A549 (cell line): ENCODE results near the gene FKBP3. TPM values are rescaled to one million over a fixed set of nuclear protein-coding genes. Genes with fewer than 3 reads are reported as not detected.
"Not testable (repeated sequence)": the region's sequence is repeated elsewhere in the genome, so short reads cannot be mapped to it uniquely, and the experiment has no call there.

Source experiments
- ATAC-seq, 2 experiments: fragments of 200-7000 bp in 1 of 2; fragments of >200 bp in 1 of 2; cut with Nextera tagmentation in 1 of 2; cut with Tn5 transposase in 1 of 2; 3 replicates each; pipeline versions ENCODE4 v1.8.0 to v1.9.1; 2018 to 2020; ENCODE audit warnings: mild to moderate bottlenecking in 1 of 2, moderate library complexity in 1 of 2
- CTCF ChIA-PET: fragments of 300-600 bp; sonication (Branson Sonifier 250); formaldehyde crosslinking; extraction: SDS; loops from one replicate; lab custom pipeline; 2021; ENCODE audit warnings: antibody characterized with exemption, inconsistent platforms; lab: Yijun Ruan, JAX
- POLR2A ChIA-PET: fragments of 350-600 bp; formaldehyde crosslinking; extraction: SDS; loops from one replicate; lab custom pipeline; 2021; ENCODE audit warnings: antibody characterized with exemption, inconsistent platforms; lab: Yijun Ruan, JAX
- DNase-seq, 2 experiments: peaks; one replicate each; pipeline versions ENCODE4 v3.0.0 to v3.0.0-alpha.2; 2011 to 2016; ENCODE audit warnings: low read depth in 1 of 2, low spot score in 1 of 2
- FAIRE-seq: peaks from 2 replicates; lab custom pipeline; 2011; peaks lifted over from hg19 to GRCh38; lab: Jason Lieb, UNC
- H3K27ac ChIP-seq, 2 experiments: fragments of >200 bp; sonication (Bioruptor Twin); formaldehyde crosslinking; 3 replicates each; pipeline ENCODE4 v1.5.1; 2016 to 2017
- H3K4me1 ChIP-seq: fragments of >200 bp; sonication (Bioruptor Twin); formaldehyde crosslinking; 3 replicates; pipeline ENCODE4 v1.6.1; 2016
- H3K4me2 ChIP-seq: fragments of >200 bp; sonication (Bioruptor Twin); formaldehyde crosslinking; 3 replicates; pipeline ENCODE4 v1.6.1; 2016
- H3K4me3 ChIP-seq: fragments of >200 bp; sonication (Bioruptor Twin); formaldehyde crosslinking; 3 replicates; pipeline ENCODE4 v1.5.1; 2016
- H3K9me3 ChIP-seq: fragments of >200 bp; sonication (Bioruptor Twin); formaldehyde crosslinking; 3 replicates; pipeline ENCODE4 v1.6.1; 2016
- CHD2 ChIP-seq: fragments of 150-350 bp; IDR thresholded peaks from 2 replicates; pipeline ENCODE4 v1.6.1; 2014; ENCODE audit warnings: low read length; ENCODE audit not compliant: partially characterized antibody
- E2F6 ChIP-seq: IDR thresholded peaks from 2 replicates; pipeline ENCODE4 v1.6.1; 2012; ENCODE audit warnings: low read depth, borderline replicate concordance
- EHF ChIP-seq: fragments of 250-450 bp; sonication (Bioruptor Pico); IDR thresholded peaks from 2 replicates; pipeline ENCODE4 v1.5.0; 2020; ENCODE audit warnings: mild to moderate bottlenecking
- FOSL2 ChIP-seq, 2 experiments: fragments of 450-650 bp in 1 of 2; fragments of >200 bp in 1 of 2; sonication (Bioruptor Twin) in 1 of 2; formaldehyde crosslinking; IDR thresholded peaks; 2 replicates each; pipeline versions ENCODE4 v1.5.0 to v1.6.1; 2016 to 2020; ENCODE audit warnings: mild to moderate bottlenecking in 1 of 2, moderate library complexity in 1 of 2
- GATA3 ChIP-seq: IDR thresholded peaks from 2 replicates; pipeline ENCODE4 v1.6.1; 2012; ENCODE audit warnings: borderline replicate concordance
- HDAC2 ChIP-seq: fragments of 200-600 bp; sonication (generic); IDR thresholded peaks from 2 replicates; pipeline ENCODE4 v1.6.1; 2016
- HES2 ChIP-seq: fragments of >200 bp; sonication (Bioruptor Twin); formaldehyde crosslinking; IDR thresholded peaks from 2 replicates; pipeline ENCODE4 v1.6.1; 2016
- HOXB13 ChIP-seq: fragments of 250-450 bp; sonication (Bioruptor Pico); IDR thresholded peaks from 2 replicates; pipeline ENCODE4 v1.5.0; 2020; ENCODE audit warnings: low read depth, mild to moderate bottlenecking, moderate library complexity
- JUN ChIP-seq, 2 experiments: fragments of >200 bp; sonication (Bioruptor Twin); formaldehyde crosslinking; IDR thresholded peaks; 2 replicates in 1 of 2; 3 replicates in 1 of 2; pipeline ENCODE4 v1.6.1; 2016 to 2017
- KDM1A ChIP-seq: fragments of 200-600 bp; sonication (generic); IDR thresholded peaks from 2 replicates; pipeline ENCODE4 v1.6.1; 2016; ENCODE audit warnings: low read depth, mild to moderate bottlenecking
- KDM5A ChIP-seq: fragments of 200-600 bp; sonication (generic); IDR thresholded peaks from 2 replicates; pipeline ENCODE4 v1.6.1; 2016; ENCODE audit warnings: antibody characterized with exemption, mild to moderate bottlenecking
- MAX ChIP-seq: IDR thresholded peaks from 2 replicates; pipeline ENCODE4 v1.6.1; 2012
- NFE2L2 ChIP-seq: fragments of 150-350 bp; conservative IDR thresholded peaks from 2 replicates; pipeline ENCODE4 v1.6.1; 2014; ENCODE audit warnings: low read length
- NPAS2 ChIP-seq: fragments of 250-450 bp; sonication (Bioruptor Pico); IDR thresholded peaks from 2 replicates; pipeline ENCODE4 v1.8.0; 2022; ENCODE audit warnings: mild to moderate bottlenecking, moderate library complexity, borderline replicate concordance
- PHF8 ChIP-seq: fragments of 200-600 bp; sonication (generic); IDR thresholded peaks from 2 replicates; pipeline ENCODE4 v1.6.1; 2016; ENCODE audit warnings: low read depth, mild to moderate bottlenecking, antibody characterized with exemption, moderate library complexity, borderline replicate concordance
- RAD21 ChIP-seq, 2 experiments: fragments of >200 bp in 1 of 2; sonication (Bioruptor Twin) in 1 of 2; formaldehyde crosslinking in 1 of 2; IDR thresholded peaks in 1 of 2; conservative IDR thresholded peaks in 1 of 2; 2 replicates in 1 of 2; 3 replicates in 1 of 2; pipeline ENCODE4 v1.6.1; 2012 to 2018; ENCODE audit warnings: inconsistent platforms in 1 of 2
- RARB ChIP-seq: fragments of 250-450 bp; sonication (Bioruptor Pico); IDR thresholded peaks from 2 replicates; pipeline ENCODE4 v1.8.0; 2021; ENCODE audit warnings: mild to moderate bottlenecking, moderate library complexity
- RCOR1 ChIP-seq: fragments of 150-350 bp; IDR thresholded peaks from 2 replicates; pipeline ENCODE4 v1.6.1; 2014; ENCODE audit warnings: antibody characterized with exemption, low read length, low read depth
- SMC3 ChIP-seq: fragments of >200 bp; sonication (Bioruptor Twin); formaldehyde crosslinking; IDR thresholded peaks from 3 replicates; pipeline ENCODE4 v1.6.1; 2018; ENCODE audit warnings: inconsistent platforms
- TFCP2L1 ChIP-seq: fragments of 250-450 bp; sonication (Bioruptor Pico); IDR thresholded peaks from 2 replicates; pipeline ENCODE4 v1.5.0; 2021; ENCODE audit warnings: mild to moderate bottlenecking
- ZC3H11A ChIP-seq: fragments of 450-650 bp; IDR thresholded peaks from 2 replicates; pipeline ENCODE4 v1.6.1; 2014; ENCODE audit warnings: antibody characterized with exemption, mild to moderate bottlenecking
- ZNF302 ChIP-seq: fragments of 250-450 bp; sonication (Bioruptor Pico); IDR thresholded peaks from 2 replicates; pipeline ENCODE4 v1.9.0; 2021; ENCODE audit warnings: inconsistent platforms, mild to moderate bottlenecking, moderate library complexity
- WGBS: methylation state at CpG from one replicate; pipeline ENCODE4 v1.1.6; 2017; ENCODE audit errors: missing lambda C conversion rate; 5-methylcytosine and 5-hydroxymethylcytosine counted together
- polyA plus RNA-seq, 4 experiments: library from polyadenylated mRNA; depleted of rRNA in 3 of 4; stranded (reverse); fragments of >200 nt; fragmentation: RNase III in 1 of 4; extraction: RNeasy Plus Mini Kit Qiagen cat#74134 plus additional on column Dnase treatment in 1 of 4; gene quantifications; 2 replicates in 3 of 4; 3 replicates in 1 of 4; pipeline ENCODE4 v1.2.3, GENCODE V29; 2011 to 2017

The FKBP3 gene
- polyA plus RNA-seq, 2 of the 4 experiments (the other 2 are of a cell fraction) = 158 to 202 TPM

- ATAC-seq (no peak), FAIRE-seq (no peak), DNase-seq (peak in 1 of 2 experiments; percentile 4)
- Histone ChIP-seq H3K4me3 (no peak overlapping the region), H3K4me1 (peaks cover 35% of the 10 kb centered on the region), H3K9me3 (no peaks in the 10 kb centered on the region), H3K27ac (peak overlapping the region; percentile 1 to 27; a peak in 3 of 6 replicates), H3K4me2 (peak overlapping the region; percentile 80)
- CTCF ChIA-PET = no interaction called here
- 28% methylated on average over 2 of the region's 2 CpGs for WGBS
- POLR2A ChIA-PET = no interaction called here
- TF ChIP-seq NFE2L2 (no peak), CHD2 (no peak), MAX (no peak), KDM1A (no peak), SMC3 (no peak), E2F6 (no peak), FOSL2 (IDR thresholded peaks at IDR 0.05) (no peak), FOSL2 (CRISPR knock-in tag; IDR thresholded peaks at IDR 0.05) (no peak), NPAS2 (CRISPR knock-in tag) (no peak), RAD21 (conservative IDR thresholded peaks at IDR 0.05 in 1 of 2, IDR thresholded peaks at IDR 0.05 in 1 of 2) (no peak), HOXB13 (CRISPR knock-in tag) (no peak), RCOR1 (no peak), HES2 (no peak), RARB (CRISPR knock-in tag) (no peak), EHF (no peak), TFCP2L1 (no peak)
Measured at GRCh38 chr14:45082420-45082819, 51.9 kb downstream of the FKBP3 start.

- 86% methylated on average over 3 of the region's 3 CpGs for WGBS
- DNase-seq = peak in 1 of 2 experiments; percentile 4
- H3K4me3 ChIP-seq, H3K4me2 ChIP-seq, ATAC-seq, FAIRE-seq, CTCF ChIA-PET, H3K27ac ChIP-seq, POLR2A ChIA-PET, H3K9me3 ChIP-seq: not testable (repeated sequence)
- peaks cover 22% of the 10 kb centered on the region for H3K4me1 ChIP-seq
Measured at GRCh38 chr14:45081096-45081495, 53.2 kb downstream of the FKBP3 start.

GRCh38 chr14:45080416-45080968, 53.8 kb downstream of the FKBP3 start:
- H3K27ac ChIP-seq, H3K9me3 ChIP-seq, ATAC-seq, DNase-seq, CTCF ChIA-PET, FAIRE-seq, H3K4me2 ChIP-seq, POLR2A ChIA-PET, H3K4me3 ChIP-seq: not testable (repeated sequence)
- H3K4me1 ChIP-seq = peaks cover 16% of the 10 kb centered on the region
- WGBS = 94% methylated on average over 21 of the region's 40 CpGs

- DNase-seq = no peak
Measured at GRCh38 chr14:45078323-45078722, 56.0 kb downstream of the FKBP3 start.

More at GRCh38 chr14:45078323-45078722, 56.0 kb downstream of the FKBP3 start:
- no peak for FAIRE-seq
- TF ChIP-seq HDAC2 (no peak), CHD2 (no peak), ZC3H11A (no peak), PHF8 (no peak), NPAS2 (CRISPR knock-in tag) (no peak), KDM1A (no peak), ZNF302 (CRISPR knock-in tag) (no peak), JUN (IDR thresholded peaks at IDR 0.05) (no peak), GATA3 (no peak), KDM5A (no peak)
- Histone ChIP-seq H3K4me1 (peaks cover 13% of the 10 kb centered on the region), H3K4me2 (no peak overlapping the region), H3K27ac (no peak overlapping the region), H3K4me3 (no peak overlapping the region), H3K9me3 (no peaks in the 10 kb centered on the region)
- POLR2A ChIA-PET = no interaction called here
- WGBS = 83% methylated on average over 1 of the region's 1 CpG
- CTCF ChIA-PET = interaction anchor here (0.6 kb wide), 1 partner anchor 36 kb away, joined by 3 read pairs; no protein-coding TSS in a partner anchor
- no peak for ATAC-seq
